HG03439 (cell line): ENCODE results near the gene TM4SF20.
"Not testable (repeated sequence)": the region's sequence is repeated elsewhere in the genome, so short reads cannot be mapped to it uniquely, and the experiment has no call there.

Experiments
- ATAC-seq: cut with Tn5 transposase; IDR thresholded peaks from one replicate; pipeline ENCODE4 v1.9.1; 2021; ENCODE audit warnings: mild to moderate bottlenecking, moderate library complexity; ENCODE audit not compliant: unreplicated experiment

TM4SF20 gene

DNA sequence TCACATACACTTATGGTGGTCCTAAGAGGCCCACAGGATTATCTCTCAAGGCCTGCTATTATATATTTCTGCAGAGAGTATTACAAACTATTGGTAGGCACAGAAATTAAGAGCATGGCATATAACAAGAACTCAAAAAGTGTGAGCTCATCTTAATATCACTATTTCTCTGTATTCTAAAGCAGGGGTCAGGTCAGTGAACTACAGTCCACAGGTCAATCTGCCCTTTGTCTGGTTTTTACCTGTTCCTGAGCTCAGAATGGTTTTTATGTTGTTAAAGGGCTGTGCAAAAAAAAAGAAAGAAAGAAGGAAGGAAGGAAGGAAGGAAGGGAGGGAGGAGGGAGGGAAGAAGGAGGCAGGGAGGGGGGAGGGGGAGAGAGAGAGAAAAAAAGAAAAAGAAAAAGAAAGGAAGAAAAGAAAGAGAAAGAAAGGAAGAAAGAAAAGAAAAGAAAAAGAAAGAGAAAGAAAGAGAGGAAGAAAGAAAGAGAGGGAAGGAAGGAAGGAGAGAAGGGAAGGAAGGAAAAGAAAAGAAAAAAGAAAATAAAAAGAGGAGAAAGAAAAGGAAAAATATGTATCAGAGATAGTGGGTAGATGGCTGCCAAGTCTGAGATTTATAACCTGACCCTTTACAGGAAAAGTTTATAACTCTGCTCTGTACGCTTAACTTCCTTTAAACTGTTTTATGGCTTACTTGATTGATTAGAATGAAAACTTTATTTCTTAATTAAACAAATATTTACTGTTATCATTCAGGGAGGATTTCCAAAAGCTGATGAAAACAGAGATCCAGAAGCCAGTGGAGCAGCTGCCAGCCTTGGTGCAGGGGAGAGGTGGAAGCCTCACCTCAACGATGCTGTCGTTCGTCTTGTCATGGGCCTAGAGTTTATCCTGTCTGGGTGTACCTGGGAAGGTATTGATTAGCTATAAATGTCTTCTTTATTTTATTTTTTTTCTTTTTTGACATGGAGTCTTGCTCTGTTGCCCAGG lies 19.9 kb upstream of the TM4SF20 start:
- ATAC-seq, result no peak

DNA sequence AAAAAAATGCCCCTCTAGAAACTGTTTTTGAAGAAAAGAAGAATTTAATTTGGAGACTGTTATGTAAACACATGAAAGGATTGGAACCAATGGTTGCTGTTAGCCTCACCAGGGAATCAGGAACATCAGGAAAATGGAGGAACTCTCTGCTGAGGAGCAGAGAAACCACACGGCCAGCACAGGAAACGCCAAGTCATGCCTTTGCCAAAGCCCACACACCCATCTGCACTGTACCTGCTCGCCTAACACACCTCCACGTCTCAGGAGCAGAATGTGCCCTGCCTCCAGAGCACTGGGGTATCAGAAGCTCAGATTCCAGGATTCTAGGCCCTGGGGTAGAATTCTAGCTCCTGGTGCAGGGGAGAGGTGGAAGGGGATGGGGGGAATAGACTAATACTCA lies 18.5 kb upstream of the TM4SF20 start:
- no peak for ATAC-seq

DNA sequence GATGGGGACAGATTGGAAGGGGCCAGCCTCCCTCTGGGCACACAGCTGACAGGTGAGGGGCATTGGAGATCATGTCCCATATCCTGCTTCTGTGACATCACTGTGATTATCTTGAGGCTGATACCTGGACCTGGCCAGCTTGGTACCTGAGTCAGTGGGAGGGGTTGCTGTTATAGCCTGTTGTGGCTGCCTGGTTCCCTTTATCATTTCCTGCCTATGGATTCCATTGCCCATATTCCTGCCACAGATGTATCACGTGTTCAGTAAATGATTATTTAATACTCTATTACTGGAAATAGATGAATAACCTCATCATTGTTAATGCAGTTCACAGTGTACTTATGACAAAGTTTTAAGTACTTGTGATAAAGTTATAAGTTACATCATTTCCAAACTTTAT lies 16.4 kb upstream of the TM4SF20 start:
- no peak for ATAC-seq

DNA sequence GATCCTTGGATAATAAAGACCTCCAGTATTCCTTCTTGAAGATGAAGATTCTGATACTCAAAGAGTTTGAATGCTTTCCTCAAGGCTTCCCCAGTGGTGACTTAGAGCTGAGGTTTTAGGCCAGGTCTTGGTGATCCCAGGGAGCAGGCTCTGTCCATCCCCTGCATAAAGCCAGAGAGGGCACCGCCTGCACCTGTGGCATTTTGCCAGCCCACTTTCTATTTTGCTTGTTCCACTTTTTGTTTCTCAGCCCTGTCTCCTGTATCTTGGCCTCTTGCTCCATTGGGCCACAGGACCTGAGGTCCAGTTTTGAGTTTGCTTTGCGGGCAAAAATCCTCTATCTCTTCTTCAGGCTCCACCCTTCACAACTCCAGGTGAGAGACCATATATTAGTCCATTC lies 15.3 kb upstream of the TM4SF20 start:
- ATAC-seq, result no peak

DNA sequence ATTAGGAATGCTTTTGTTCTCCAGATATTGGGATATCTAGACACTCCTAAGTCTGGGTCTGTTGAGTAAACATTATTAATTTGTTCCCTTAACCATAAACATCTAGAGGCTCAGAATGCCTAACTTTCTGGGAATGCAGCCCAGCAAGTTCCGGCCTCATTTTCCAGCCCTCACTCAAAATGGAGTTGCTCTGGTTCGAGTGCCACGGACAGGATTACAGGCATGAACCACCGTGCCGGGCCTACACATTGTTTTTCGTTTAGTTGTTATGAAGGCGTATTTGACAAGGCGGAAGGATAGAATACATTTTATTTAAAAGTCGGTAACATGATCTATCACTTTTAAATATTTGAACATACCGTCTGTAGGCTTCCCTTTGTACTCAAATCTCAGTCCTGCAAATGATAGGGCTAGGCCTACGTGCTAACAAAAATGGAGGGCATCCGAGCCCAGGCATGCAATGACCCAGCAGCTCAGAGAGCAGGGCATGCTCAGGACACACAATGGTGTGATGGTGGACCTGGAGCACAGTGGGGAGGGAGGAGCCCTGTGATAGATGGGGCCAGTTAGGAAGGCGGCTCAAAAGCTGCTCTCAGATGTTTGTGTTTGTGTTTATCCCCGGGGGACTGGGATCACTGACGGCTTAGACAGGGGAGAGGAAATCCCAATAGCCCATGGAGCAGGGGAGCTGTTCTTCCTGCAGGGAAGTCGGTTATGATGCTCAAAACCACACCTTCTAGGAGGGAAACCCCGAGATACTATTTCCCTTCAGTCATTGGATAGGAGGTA lies 11.6 kb upstream of the TM4SF20 start:
- ATAC-seq, result no peak

DNA sequence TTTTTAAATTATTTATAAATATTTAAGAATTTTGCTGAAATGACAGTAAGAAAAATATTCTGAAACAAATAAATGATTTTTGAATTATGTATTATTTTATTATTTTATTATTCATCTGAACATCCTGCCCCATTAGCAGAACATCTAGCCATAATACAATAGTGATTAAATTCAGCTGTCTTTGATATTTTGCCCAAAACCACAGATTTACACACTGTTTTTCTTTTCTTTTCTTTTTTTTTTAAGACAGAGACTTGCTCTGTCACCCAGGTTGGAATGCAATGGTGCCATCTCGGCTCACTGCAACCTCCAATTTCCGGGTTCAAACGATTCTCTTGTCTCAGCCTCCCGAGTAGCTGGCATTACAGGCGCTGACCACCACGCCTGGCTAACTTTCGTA lies 10.6 kb upstream of the TM4SF20 start:
- ATAC-seq, result no peak

DNA sequence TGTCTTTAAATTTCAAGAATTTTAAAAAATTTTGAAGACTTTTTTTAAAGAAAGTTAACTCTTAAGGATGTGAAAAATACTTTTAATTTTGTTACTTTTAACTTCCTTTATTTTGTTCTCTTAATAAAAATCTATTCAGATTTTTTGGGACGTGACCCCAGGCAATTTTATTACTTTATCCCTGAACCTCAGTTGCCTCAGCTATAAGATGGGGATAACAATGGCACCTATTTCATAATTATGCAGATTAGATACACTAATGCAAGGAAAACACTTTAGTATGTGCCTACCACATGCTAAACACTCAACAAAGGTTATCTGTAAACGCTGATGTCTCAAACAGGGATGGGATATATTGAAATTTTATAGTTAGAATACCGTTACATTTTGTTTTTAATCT lies 10.1 kb upstream of the TM4SF20 start:
- ATAC-seq, result no peak

DNA sequence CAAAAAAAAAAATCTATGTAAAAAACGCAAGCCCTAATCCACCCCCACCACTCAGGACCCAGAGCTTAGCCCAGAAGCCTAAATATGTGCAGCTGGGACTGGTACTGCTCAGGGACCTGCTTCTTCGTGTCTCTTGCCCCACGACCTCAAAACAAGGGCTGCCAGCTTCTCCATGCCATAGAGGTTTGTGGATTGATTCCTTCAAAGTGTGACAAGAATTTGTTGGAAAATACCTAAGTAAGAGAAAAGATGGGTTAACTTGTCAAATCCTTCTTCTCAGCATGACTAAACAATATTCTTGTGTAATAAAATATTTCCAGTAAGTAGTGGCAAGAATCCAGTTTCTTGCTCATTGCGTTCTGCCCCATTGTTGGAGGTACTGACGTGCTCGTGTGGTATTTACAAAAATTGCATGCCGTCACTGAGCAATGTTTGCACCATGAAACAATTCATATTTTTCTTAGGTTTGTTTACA lies 9.5 kb upstream of the TM4SF20 start:
- no peak for ATAC-seq

DNA sequence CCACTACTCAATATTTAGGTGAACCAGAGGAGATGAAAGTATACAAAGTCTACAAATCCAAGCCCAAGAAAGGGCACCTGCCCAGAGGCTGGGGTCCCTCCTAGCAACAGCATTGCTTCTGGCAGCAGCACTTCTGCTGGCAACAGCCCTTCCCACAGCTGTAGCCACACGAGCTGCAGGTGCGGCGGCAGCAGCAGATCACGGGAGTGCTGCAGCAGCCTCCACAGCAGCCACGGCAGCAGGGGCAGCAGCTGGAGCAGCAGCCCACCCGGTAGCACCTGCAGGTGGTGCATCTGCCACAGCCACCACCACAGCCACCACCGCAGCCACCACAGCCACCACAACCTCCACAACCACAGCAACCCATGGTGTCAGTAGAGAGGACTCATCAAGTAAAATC lies 8.5 kb upstream of the TM4SF20 start, which contains the start of gene SCYGR1:
TSS of gene SCYGR1 (minus strand) at position 367 of the 400 bp plus-strand sequence. CDS start at position 367, 0 bp downstream.
- ATAC-seq, result not testable (repeated sequence)

DNA sequence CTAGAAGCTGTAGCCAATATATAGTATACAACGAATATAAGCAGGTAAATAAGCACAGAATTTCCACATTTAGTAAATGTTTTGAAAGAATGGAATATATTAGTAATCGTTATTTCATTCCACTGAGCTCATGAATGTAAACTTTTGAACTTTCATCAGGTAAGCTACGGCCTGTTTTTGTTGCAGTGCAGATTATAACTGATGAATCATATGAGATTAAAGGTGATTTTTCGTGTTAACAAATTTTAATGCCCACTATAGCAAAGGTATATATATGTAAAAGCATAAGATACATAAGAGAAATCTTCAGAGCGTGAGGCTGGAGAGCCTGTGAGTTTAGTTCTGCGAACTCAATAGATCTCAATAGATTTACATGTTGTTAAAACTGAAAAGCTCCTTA lies 7.5 kb upstream of the TM4SF20 start:
- no peak for ATAC-seq

DNA sequence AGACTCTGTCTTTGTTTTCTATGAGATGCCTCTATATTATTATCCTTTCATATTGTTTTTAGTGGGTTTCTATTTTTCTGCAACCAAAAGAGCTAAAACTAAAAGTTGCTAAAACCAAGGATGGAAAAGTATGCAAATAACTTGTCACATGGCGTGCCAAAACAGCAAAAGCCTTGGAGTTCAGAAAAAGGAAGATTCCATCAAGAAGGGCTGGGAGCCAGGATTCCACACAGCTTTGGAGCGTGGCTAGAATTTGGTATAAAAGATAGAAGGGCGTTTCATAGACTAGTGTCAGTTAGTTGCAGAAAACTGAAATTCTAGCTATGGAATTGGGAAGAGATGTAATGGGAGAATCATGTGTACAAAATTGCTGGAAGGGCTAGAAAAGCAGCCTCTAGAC lies 4.6 kb upstream of the TM4SF20 start:
- ATAC-seq, result no peak

DNA sequence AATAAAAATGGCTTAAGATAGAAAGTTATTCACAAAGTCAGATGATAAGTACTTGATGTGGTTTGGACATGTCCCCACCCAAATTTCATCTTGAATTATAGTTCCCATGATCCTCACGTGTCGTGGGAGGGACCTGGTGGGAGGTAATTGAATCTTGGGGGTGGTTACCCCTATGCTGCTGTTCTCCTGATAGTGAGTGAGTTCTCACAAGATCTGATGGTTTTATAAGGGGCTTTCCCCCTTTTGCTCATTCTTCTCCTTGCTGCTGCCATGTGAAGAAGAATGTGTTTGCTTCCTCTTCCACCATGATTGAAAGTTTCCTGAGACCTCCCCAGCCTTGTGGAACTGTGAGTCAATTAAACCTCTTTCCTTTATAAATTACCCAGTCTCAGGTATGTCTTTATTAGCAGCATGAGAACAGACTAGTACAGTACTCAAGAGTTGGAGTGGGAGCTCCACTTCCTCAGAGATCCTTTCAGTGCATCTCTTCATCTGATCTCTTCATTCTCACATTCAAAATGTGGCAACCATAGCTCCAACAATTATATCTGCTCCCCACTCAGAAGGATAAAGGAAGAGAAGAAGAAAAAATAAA lies 3.2 kb upstream of the TM4SF20 start:
- ATAC-seq, result not testable (repeated sequence)

DNA sequence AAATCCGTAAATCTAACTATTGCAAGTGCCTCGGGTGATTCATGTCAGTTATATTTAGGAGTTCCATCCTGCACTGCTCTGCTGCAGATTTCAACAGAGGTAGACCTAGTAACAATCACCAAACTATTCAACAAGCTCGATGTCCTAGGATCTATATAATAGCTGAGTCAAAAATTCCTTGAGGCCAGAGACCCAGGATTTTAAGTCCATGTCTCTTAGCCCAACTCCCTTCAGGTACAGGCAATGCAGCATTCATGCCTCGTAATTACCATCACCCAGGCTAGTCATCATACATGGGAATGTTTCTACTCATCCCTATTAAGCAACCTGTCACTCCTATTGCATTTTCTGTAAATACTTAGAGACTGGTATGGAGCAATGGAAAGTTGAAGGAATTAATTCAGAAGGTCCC lies 729 bp downstream of the TM4SF20 start:
- ATAC-seq, result no peak

DNA sequence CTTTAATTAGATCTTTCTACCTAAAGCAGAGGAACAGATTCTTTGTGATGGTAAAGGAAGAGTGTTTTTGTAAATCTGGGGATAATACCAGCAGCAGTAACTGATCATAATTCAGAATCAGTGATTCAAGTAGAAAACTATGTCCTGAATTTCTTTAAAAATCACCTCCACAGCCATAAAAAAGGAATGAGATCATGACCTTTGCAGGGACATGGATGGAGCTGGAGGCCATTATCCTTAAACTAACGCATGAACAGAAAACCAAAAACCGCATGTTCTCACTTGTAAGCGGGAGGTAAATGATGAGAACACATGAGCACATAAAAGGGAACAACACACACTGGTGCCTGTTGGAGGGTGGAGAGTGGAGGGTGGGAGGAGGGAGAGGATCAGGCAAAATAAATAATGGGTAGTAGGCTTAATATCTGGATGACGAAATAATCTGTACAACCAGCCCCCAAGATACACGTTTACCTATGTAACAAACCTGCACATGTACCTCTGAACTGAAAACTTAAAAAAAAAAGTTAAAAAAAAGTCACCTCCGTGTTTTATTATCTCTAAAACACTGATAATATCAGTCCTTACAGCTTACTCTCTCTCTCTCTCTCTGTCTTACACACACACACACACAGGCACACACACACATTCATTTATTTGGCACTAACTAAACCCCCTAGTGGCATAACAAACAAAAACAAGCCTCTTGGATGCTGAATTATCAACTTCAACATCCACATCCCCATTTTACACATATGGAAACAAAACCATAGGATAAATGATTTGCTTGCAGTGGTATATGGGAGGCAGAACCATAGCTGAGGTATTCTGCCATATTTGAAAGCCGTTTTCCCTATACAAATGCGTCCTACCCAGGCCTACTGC lies 1.4 kb downstream of the TM4SF20 start:
- ATAC-seq, result no peak

DNA sequence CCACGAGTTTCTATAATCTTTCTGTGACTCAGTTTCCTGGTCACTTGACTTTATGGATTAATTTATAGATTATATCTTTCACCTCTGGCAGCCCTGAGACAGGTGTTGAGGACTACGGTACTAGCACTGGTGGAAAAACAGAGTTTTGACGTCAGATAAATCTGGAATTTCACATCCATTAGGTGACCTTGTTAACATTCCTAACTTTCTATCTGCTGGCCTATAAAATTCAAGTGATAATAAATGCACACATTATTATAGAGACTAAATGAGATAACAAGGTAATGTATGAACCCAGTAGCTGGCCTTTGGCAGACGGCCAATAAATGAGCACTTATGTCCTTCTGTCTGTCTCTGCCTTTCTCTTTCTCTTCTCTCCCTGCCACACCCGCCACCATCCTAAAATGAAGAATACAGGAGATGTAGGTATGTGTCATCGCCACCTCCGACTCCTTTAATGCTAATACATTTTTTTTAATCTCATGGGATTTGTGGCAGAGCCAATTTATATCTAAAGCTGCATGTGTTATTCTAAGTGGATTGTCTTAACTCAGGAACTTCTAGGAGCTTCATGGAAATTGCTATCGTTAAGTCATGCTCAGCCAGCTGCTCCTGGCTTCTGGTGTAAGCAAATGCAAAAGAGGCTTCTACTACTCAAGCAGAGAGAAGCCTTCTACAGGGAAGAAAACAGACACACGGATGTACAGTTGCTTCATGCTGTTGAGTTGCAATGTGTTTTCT lies 2.3 kb downstream of the TM4SF20 start:
- no peak for ATAC-seq

DNA sequence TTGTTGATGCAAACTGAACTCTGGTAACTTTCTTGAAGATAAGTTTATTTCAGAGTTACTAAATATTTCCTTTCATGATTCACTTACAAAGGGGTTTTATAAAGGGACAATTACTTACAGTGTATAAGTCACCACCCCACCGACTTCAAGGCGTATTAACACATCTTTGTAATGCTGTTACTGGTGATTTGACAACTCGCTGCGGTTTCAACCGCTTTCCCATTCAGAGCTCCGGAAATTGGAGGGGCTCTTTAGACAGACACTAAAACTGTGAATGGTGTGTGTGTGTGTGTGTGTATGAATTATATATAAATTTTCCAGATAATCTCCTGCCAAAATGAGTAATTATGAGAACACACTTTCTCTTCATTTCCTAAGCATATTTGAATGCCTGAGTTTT lies 4.9 kb downstream of the TM4SF20 start:
- no peak for ATAC-seq

DNA sequence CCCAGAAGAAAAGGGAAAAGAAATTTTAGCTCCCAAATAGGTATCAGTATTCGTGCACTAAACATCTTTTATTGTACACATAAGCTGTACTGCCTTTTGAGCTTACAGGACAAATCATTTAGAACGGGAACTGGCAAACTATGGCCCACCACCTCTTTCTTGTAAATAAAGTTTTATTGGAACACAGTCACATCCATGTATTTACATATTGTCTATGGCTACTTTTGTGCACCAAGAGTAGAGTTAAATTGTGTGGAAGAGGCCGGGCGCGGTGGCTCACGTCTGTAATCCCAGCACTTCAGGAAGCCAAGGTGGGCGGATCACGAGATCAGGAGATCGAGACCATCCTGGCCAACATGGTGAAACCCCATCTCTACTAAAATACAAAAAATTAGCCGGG lies 5.7 kb downstream of the TM4SF20 start:
- no peak for ATAC-seq

DNA sequence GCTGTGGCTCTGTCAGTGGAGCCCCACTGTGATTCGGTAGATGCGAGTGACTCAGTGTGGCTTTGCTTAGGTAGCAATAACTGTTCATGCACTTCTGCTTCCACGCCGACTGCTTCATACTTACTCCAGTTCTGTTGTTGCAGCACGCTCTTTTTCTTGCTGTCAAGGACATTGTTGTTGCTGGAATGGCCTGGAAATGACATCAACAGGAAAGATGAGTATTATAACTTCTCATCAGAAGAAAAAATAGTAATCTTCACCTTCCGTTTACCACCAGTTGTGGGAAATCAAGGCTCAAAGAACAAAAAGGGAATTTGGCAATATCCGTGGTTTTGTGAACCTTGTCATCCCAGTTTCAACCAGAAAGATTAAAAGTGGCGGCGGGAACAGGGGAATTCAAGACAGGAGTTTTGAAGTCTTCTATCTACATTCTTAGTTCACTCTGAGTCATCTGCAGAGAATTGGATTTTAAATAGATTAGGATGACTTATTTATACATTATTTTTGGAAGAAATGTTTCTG lies 8.3 kb downstream of the TM4SF20 start:
- ATAC-seq, result no peak

DNA sequence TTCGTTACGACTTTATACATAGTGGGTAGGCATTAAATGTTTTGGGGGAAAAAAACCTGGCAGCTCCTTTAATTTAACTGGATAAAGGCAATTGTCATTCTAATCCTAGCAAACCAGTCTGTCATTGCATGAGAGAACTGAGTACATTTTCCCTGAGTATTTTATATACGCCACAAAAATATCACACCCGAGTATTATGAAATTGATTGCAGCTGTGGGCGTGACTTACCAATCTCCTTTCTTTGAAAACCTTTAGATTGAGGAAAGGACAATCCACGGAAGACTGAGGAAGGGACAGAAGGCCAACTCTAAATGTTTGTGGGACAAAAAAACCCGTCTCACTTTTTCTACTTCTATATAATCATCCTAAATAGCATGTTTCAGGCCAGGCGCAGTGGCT lies 9.0 kb downstream of the TM4SF20 start:
- ATAC-seq, result no peak
